Measurements from ENCODE around the gene CCND2. TPM values are rescaled to one million over a fixed set of nuclear protein-coding genes. Genes with fewer than 3 reads are reported as not detected.

CCND2 gene
- total and polyA plus RNA-seq, 2 of the 8 experiments (the other 6 are each of a cell fraction or from before 2014, with no cell fraction given): 41.7 to 223 TPM

DNA sequence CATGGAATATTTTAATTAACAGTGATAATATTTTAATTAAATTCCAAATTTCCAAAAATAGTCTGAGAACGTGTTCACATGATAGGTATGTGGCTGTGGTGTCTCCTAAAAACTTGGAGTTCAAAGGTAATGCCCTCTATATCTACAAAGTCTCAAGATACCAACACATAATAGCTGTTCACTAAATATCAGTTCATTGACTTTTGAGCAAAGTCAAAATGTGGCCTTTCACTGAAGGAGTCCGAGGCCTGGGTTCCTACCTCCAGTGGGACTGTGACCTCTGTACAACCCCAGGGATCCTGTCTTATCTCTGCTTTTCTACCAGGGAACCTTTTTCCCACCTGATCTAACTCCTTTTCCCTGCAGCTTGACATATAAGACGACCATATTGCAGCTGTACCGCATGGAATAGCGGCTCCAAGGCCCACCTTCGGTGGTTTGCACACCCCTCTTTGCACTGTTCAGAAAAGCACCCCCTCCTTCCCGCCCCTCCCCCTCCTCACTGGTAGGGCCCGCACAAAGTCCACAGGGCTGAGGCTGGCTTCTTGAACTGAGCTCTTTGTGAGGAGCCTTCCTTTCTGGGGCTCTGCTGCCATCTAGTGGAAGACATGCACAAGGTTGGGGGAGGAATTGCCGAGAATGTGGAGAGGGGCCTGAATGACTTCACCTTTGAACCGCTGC lies 3.1 kb downstream of the CCND2 start (continued):
- TF ChIP-seq SUZ12 (IDR thresholded peaks at IDR 0.05; ENCODE audit: low read length): no peak
- TF ChIP-seq EZH2 (IDR thresholded peaks at IDR 0.05; ENCODE audit: low read depth, low read length, severe bottlenecking): no peak
- TF ChIP-seq BRCA1 (IDR thresholded peaks at IDR 0.05; ENCODE audit: low read depth, low read length): no peak
- TF ChIP-seq SP4 (IDR thresholded peaks at IDR 0.05; ENCODE audit: low read length): 0 out of 2 replicates have a peak, but pooled peaks have one; percentile 69
- TF ChIP-seq KDM4A (IDR thresholded peaks at IDR 0.05; ENCODE audit: low read depth, low read length, severe bottlenecking): no peak
- TF ChIP-seq RAD21 (IDR thresholded peaks at IDR 0.05 in 1 of 2, conservative IDR thresholded peaks at IDR 0.05 in 1 of 2; ENCODE audit: low read depth in 2 of 2, low read length in 2 of 2): peak; percentile 97 to 99
- TF ChIP-seq TBP (IDR thresholded peaks at IDR 0.05; ENCODE audit: low read depth, low read length): 0 out of 2 replicates have a peak, but pooled peaks have one; percentile 8
- TF ChIP-seq ATF2 (IDR thresholded peaks at IDR 0.05; ENCODE audit: low read length): peak; percentile 70; the same call in 1 of the 2 replicates
- TF ChIP-seq SIN3A (conservative IDR thresholded peaks at IDR 0.05 in 1 of 2, IDR thresholded peaks at IDR 0.05 in 1 of 2; ENCODE audit: low read depth in 1 of 2, low read length in 2 of 2): peak in 1 of 2 experiments; percentile 79; a peak in 2 of 4 replicates
- TF ChIP-seq USF2 (IDR thresholded peaks at IDR 0.05; ENCODE audit: low read length): no peak
- TF ChIP-seq HDAC2 (IDR thresholded peaks at IDR 0.05; ENCODE audit: borderline replicate concordance in 1 of 2, low read depth in 2 of 2, low read length in 2 of 2): peak in 1 of 2 experiments; percentile 54; a peak in 1 of 4 replicates
- TF ChIP-seq HDAC6 (IDR thresholded peaks at IDR 0.05; ENCODE audit: low read depth, low read length): no peak
- TF ChIP-seq YY1 (IDR thresholded peaks at IDR 0.05; ENCODE audit: low read depth, low read length): peak; percentile 65; the same call in 1 of the 2 replicates
- TF ChIP-seq CHD1 (IDR thresholded peaks at IDR 0.05; ENCODE audit: low read depth, low read length): 0 out of 2 replicates have a peak, but pooled peaks have one; percentile 14
- TF ChIP-seq POLR2A (IDR thresholded peaks at IDR 0.05; ENCODE audit: control extremely low read depth in 1 of 2, low read depth in 2 of 2, low read length in 2 of 2): peak in 1 of 2 experiments; percentile 58; a peak in 1 of 3 replicates
- TF ChIP-seq KDM5A (IDR thresholded peaks at IDR 0.05; ENCODE audit: low read length): no peak
- TF ChIP-seq RXRA (IDR thresholded peaks at IDR 0.05; ENCODE audit: insufficient read depth, low read depth, low read length): 0 out of 2 replicates have a peak, but pooled peaks have one; percentile 27
- TF ChIP-seq TAF7 (optimal IDR thresholded peaks at IDR 0.05; ENCODE audit: borderline replicate concordance, low read depth, low read length): peak; percentile 47
- TF ChIP-seq EP300 (IDR thresholded peaks at IDR 0.05; ENCODE audit: borderline replicate concordance in 1 of 2, low read depth in 2 of 2, low read length in 2 of 2): peak in 1 of 2 experiments; percentile 85; a peak in 2 of 3 replicates
- TF ChIP-seq SIX5 (IDR thresholded peaks at IDR 0.05; ENCODE audit: low read depth, low read length): no peak
